MM.1S (cell line): Measurements from ENCODE around the gene SLC6A7.

Experiments used
- DNase-seq: peaks from one replicate; pipeline ENCODE4 v3.0.0-alpha.2; 2015
- H2AFZ ChIP-seq: fragments of 300-600 bp; sonication (generic); 2 replicates; pipeline ENCODE4 v1.6.0; 2016; ENCODE audit warnings: antibody characterized with exemption, low read length
- H3F3A ChIP-seq: fragments of 300-600 bp; sonication (generic); 2 replicates; pipeline ENCODE4 v1.6.1; 2016; ENCODE audit warnings: mild to moderate bottlenecking, antibody characterized with exemption, low read length, moderate library complexity, mixed read lengths; ENCODE audit not compliant: insufficient read depth
- H3K27ac ChIP-seq: fragments of 300-600 bp; sonication (generic); 2 replicates; pipeline ENCODE4 v1.5.1; 2016; ENCODE audit warnings: mild to moderate bottlenecking, low read length
- H3K27me3 ChIP-seq: fragments of 300-600 bp; sonication (generic); replicated peaks from 2 replicates; pipeline ENCODE4 v1.6.0; 2016; ENCODE audit warnings: low read length; ENCODE audit not compliant: insufficient read depth
- H3K36me3 ChIP-seq: fragments of 300-600 bp; sonication (generic); replicated peaks from 2 replicates; pipeline ENCODE4 v1.6.1; 2016; ENCODE audit warnings: mild to moderate bottlenecking, low read length, mixed read lengths; ENCODE audit not compliant: insufficient read depth
- H3K4me1 ChIP-seq: fragments of 300-600 bp; sonication (generic); 2 replicates; pipeline ENCODE4 v1.6.1; 2016; ENCODE audit warnings: low read length, mixed read lengths
- H3K4me2 ChIP-seq: fragments of 300-600 bp; sonication (generic); 2 replicates; pipeline ENCODE4 v1.6.0; 2016; ENCODE audit warnings: low read depth, low read length
- H3K4me3 ChIP-seq: fragments of 300-600 bp; sonication (generic); 2 replicates; pipeline ENCODE4 v1.5.1; 2016; ENCODE audit warnings: low read length, mixed read lengths
- H3K79me2 ChIP-seq: fragments of 300-600 bp; sonication (generic); 2 replicates; pipeline ENCODE4 v1.6.1; 2016; ENCODE audit warnings: mixed run types, low read length, mixed read lengths
- H3K9ac ChIP-seq: fragments of 300-600 bp; sonication (generic); 2 replicates; pipeline ENCODE4 v1.6.1; 2016; ENCODE audit warnings: low read length, mixed read lengths
- H3K9me2 ChIP-seq: fragments of 300-600 bp; sonication (generic); replicated peaks from 2 replicates; pipeline ENCODE4 v1.6.1; 2016; ENCODE audit warnings: mild to moderate bottlenecking, low read length, mixed read lengths; ENCODE audit not compliant: insufficient read depth
- H3K9me3 ChIP-seq: fragments of 300-600 bp; sonication (generic); replicated peaks from 2 replicates; pipeline ENCODE4 v1.6.1; 2016; ENCODE audit warnings: mild to moderate bottlenecking, low read length, mixed read lengths; ENCODE audit not compliant: insufficient read depth
- H4K20me1 ChIP-seq: fragments of 300-600 bp; sonication (generic); 2 replicates; pipeline ENCODE4 v1.6.1; 2016; ENCODE audit warnings: mild to moderate bottlenecking, low read length, moderate library complexity, mixed read lengths; ENCODE audit not compliant: insufficient read depth
- CTCF ChIP-seq: fragments of 300-600 bp; sonication (generic); IDR thresholded peaks from 2 replicates; pipeline ENCODE4 v1.5.1; 2016; ENCODE audit warnings: antibody characterized with exemption, low read length, mixed read lengths
- EZH2 ChIP-seq: fragments of 300-600 bp; sonication (generic); optimal IDR thresholded peaks from 2 replicates; pipeline ENCODE3; 2017; ENCODE audit warnings: low read depth, mild to moderate bottlenecking, antibody characterized with exemption, low read length, mixed read lengths
- EZH2phosphoT487 ChIP-seq: fragments of 300-600 bp; sonication (generic); IDR thresholded peaks from 2 replicates; pipeline ENCODE4 v1.6.1; 2018; ENCODE audit warnings: antibody characterized with exemption, low read length

Gene SLC6A7

DNA sequence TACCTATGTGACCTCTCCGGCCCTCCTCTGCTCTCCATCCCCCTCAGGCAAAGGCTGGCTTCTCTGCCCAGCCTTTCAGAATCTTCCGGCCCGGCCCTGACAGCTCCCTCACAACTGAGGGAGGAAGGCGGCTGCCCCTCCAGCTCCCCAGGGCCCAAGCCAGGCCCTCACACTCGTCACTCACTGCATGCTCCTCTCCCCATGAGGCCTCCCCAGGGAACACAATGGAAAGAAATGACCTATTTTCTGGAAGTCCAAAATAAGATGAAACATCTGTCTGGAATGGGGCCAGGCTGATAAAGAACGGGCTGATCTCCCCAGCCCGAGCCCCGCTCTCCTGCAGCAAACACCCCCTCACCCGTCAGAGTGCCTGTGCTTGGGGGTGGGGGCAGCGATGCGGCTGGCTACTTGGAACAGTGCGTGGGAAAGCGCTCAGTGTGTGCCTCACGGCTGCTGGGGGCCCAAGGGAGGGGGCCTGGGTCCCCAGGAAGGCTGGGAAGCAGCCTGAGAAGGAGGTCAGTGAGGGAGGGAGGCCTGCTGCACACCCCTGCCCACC lies 45.5 kb upstream of the SLC6A7 start:
- H2AFZ ChIP-seq, result no peak overlapping the region
- no peak overlapping the region for H3K4me3 ChIP-seq
- H3K27ac ChIP-seq, result no peak overlapping the region
- H3K9me2 ChIP-seq, result no peaks in the 10 kb centered on the region
- no peak for DNase-seq
- no peaks in the 10 kb centered on the region for H4K20me1 ChIP-seq
- no peaks in the 10 kb centered on the region for H3K79me2 ChIP-seq
- H3K4me2 ChIP-seq, result no peak overlapping the region
- H3K9me3 ChIP-seq, result no peaks in the 10 kb centered on the region
- no peaks in the 10 kb centered on the region for H3K36me3 ChIP-seq
- TF ChIP-seq EZH2, result no peak
- TF ChIP-seq CTCF, result no peak
- no peak for TF ChIP-seq EZH2phosphoT487
- no peaks in the 10 kb centered on the region for H3K27me3 ChIP-seq
- no peaks in the 10 kb centered on the region for H3K4me1 ChIP-seq
- no peaks in the 10 kb centered on the region for H3F3A ChIP-seq
- H3K9ac ChIP-seq, result no peak overlapping the region

GRCh38 chr5:150144879-150145278 lies 45.0 kb upstream of the SLC6A7 start:
- no peaks in the 10 kb centered on the region for H3K9me3 ChIP-seq
- no peak overlapping the region for H2AFZ ChIP-seq
- no peaks in the 10 kb centered on the region for H3K4me1 ChIP-seq
- H3K79me2 ChIP-seq, result no peaks in the 10 kb centered on the region
- H3K27ac ChIP-seq, result no peak overlapping the region
- no peaks in the 10 kb centered on the region for H3K9me2 ChIP-seq
- H3K27me3 ChIP-seq, result no peaks in the 10 kb centered on the region
- H4K20me1 ChIP-seq, result no peaks in the 10 kb centered on the region
- H3F3A ChIP-seq, result no peaks in the 10 kb centered on the region
- H3K9ac ChIP-seq, result no peak overlapping the region
- H3K4me2 ChIP-seq, result no peak overlapping the region
- DNase-seq, result no peak
- H3K36me3 ChIP-seq, result no peaks in the 10 kb centered on the region
- no peak for TF ChIP-seq EZH2
- no peak for TF ChIP-seq CTCF
- TF ChIP-seq EZH2phosphoT487, result no peak
- no peak overlapping the region for H3K4me3 ChIP-seq

- no peak overlapping the region for H2AFZ ChIP-seq
- H3K9me3 ChIP-seq, result no peaks in the 10 kb centered on the region
- no peaks in the 10 kb centered on the region for H3K27me3 ChIP-seq
- H3K79me2 ChIP-seq, result no peaks in the 10 kb centered on the region
- H3F3A ChIP-seq, result no peaks in the 10 kb centered on the region
- H3K9me2 ChIP-seq, result no peaks in the 10 kb centered on the region
- no peak overlapping the region for H3K9ac ChIP-seq
- no peak for DNase-seq
- no peaks in the 10 kb centered on the region for H4K20me1 ChIP-seq
- no peak for TF ChIP-seq CTCF
- no peak for TF ChIP-seq EZH2phosphoT487
- TF ChIP-seq EZH2, result no peak
- no peak overlapping the region for H3K27ac ChIP-seq
- H3K4me3 ChIP-seq, result no peak overlapping the region
- H3K4me2 ChIP-seq, result no peak overlapping the region
- no peaks in the 10 kb centered on the region for H3K4me1 ChIP-seq
- no peaks in the 10 kb centered on the region for H3K36me3 ChIP-seq
Measured at GRCh38 chr5:150146235-150146634, 43.6 kb upstream of the SLC6A7 start.
